Endothelial cell of umbilical vein (primary cell): Measurements from ENCODE around the gene DOCK4.

Experiments used
- EZH2 ChIP-seq: IDR thresholded peaks from 2 replicates; pipeline ENCODE4 v1.6.1; 2012; ENCODE audit warnings: borderline replicate concordance, low read depth, mild to moderate bottlenecking, moderate library complexity, low read length, inconsistent platforms; ENCODE audit not compliant: severe bottlenecking
- GATA2 ChIP-seq: IDR thresholded peaks from 2 replicates; pipeline ENCODE4 v1.7.0; 2011; ENCODE audit warnings: low read depth, mild to moderate bottlenecking, moderate library complexity, mixed read lengths, low read length; ENCODE audit not compliant: insufficient read length, insufficient read depth
- JUN ChIP-seq: IDR thresholded peaks from 2 replicates; pipeline ENCODE4 v1.6.1; 2011; ENCODE audit warnings: borderline replicate concordance, low read depth; ENCODE audit not compliant: insufficient read length, insufficient read depth
- MAX ChIP-seq: IDR thresholded peaks from 2 replicates; pipeline ENCODE4 v1.6.1; 2011; ENCODE audit not compliant: insufficient read depth, insufficient read length
- MYC ChIP-seq: IDR thresholded peaks from one replicate; pipeline ENCODE4 v1.6.1; 2011; ENCODE audit warnings: mild to moderate bottlenecking, low read depth, low read length
- POLR2A ChIP-seq: IDR thresholded peaks from 2 replicates; pipeline ENCODE4 v1.6.1; 2012; ENCODE audit warnings: low read depth, mild to moderate bottlenecking, control low read depth, low read length
- POLR2AphosphoS5 ChIP-seq: IDR thresholded peaks from 2 replicates; pipeline ENCODE4 v1.6.1; 2012; ENCODE audit warnings: low read depth, mild to moderate bottlenecking, control low read depth, low read length, moderate library complexity; ENCODE audit not compliant: insufficient read depth
- TF ChIP-seq, protein P1 (sequence below), 2 donors: IDR thresholded peaks; 1 replicate in 1 of 2; 2 replicates in 1 of 2; pipeline ENCODE4 v1.5.1; 2011; ENCODE audit warnings: low read length in 2 of 2, mild to moderate bottlenecking in 2 of 2, moderate library complexity in 2 of 2, control low read depth in 1 of 2, inconsistent platforms in 1 of 2, low read depth in 1 of 2; ENCODE audit not compliant: insufficient read depth in 1 of 2; ENCODE audit errors: extremely low read depth in 1 of 2

GRCh38 chr7:112120696-112121217 is 85.4 kb downstream of the DOCK4 start:
- TF ChIP-seq MAX (no peak), POLR2A (no peak), MYC (no peak), POLR2AphosphoS5 (no peak), EZH2 (no peak), JUN (no peak), GATA2 (no peak)
- TF ChIP-seq, protein P1, sequence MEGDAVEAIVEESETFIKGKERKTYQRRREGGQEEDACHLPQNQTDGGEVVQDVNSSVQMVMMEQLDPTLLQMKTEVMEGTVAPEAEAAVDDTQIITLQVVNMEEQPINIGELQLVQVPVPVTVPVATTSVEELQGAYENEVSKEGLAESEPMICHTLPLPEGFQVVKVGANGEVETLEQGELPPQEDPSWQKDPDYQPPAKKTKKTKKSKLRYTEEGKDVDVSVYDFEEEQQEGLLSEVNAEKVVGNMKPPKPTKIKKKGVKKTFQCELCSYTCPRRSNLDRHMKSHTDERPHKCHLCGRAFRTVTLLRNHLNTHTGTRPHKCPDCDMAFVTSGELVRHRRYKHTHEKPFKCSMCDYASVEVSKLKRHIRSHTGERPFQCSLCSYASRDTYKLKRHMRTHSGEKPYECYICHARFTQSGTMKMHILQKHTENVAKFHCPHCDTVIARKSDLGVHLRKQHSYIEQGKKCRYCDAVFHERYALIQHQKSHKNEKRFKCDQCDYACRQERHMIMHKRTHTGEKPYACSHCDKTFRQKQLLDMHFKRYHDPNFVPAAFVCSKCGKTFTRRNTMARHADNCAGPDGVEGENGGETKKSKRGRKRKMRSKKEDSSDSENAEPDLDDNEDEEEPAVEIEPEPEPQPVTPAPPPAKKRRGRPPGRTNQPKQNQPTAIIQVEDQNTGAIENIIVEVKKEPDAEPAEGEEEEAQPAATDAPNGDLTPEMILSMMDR (IDR thresholded peaks at IDR 0.05; ENCODE audit: extremely low read depth in 1 of 2, insufficient read depth in 1 of 2, low read depth in 1 of 2, low read length in 2 of 2) = no peak
